Sigmoid colon (tissue), 7 donors: ENCODE data around the gene METRNL. TPM values are rescaled to one million over a fixed set of nuclear protein-coding genes. Genes with fewer than 3 reads are reported as not detected.

Experiments used
- DNase-seq: peaks from one replicate; pipeline ENCODE4 v3.0.0-alpha.2; 2019
- H3K27ac ChIP-seq, 4 donors: fragments of 200-600 bp; sonication (generic); one replicate each; pipeline ENCODE4 v1.5.1; 2016 to 2019; ENCODE audit warnings: mild to moderate bottlenecking in 1 of 4
- H3K27me3 ChIP-seq, 3 donors: fragments of 200-600 bp; sonication (generic); one replicate each; pipeline ENCODE4 v1.5.1; 2019; ENCODE audit warnings: mild to moderate bottlenecking in 1 of 3
- H3K36me3 ChIP-seq, 4 donors: fragments of 200-600 bp; sonication (generic); one replicate each; pipeline ENCODE4 v1.5.1; 2016 to 2019
- H3K4me1 ChIP-seq, 4 donors: fragments of 200-600 bp; sonication (generic); one replicate each; pipeline ENCODE4 v1.5.1; 2017 to 2019
- H3K4me3 ChIP-seq, 4 donors: fragments of 200-600 bp; sonication (generic); one replicate each; pipeline ENCODE4 v1.5.1; 2017 to 2019; ENCODE audit warnings: mild to moderate bottlenecking in 2 of 4, moderate library complexity in 1 of 4
- H3K9me3 ChIP-seq, 4 donors: fragments of 200-600 bp in 3 of 4; sonication (generic) in 3 of 4; one replicate each; pipeline versions ENCODE4 v1.5.1 to v1.6.1; 2013 to 2019
- CTCF ChIP-seq, 4 experiments: fragments of 450-650 bp in 3 of 4; fragments of 200-600 bp in 1 of 4; IDR thresholded peaks; one replicate each; pipeline ENCODE4 v1.5.1; 2016 to 2019; ENCODE audit warnings: antibody characterized with exemption in 4 of 4, mild to moderate bottlenecking in 3 of 4, moderate library complexity in 2 of 4
- EP300 ChIP-seq, 4 donors: sonication (generic); formaldehyde crosslinking; IDR thresholded peaks; one replicate each; pipeline ENCODE4 v1.6.1; 2017; ENCODE audit warnings: antibody characterized with exemption in 4 of 4
- POLR2A ChIP-seq, 2 donors: fragments of 450-650 bp; IDR thresholded peaks; one replicate each; pipeline ENCODE4 v1.6.1; 2016; ENCODE audit warnings: antibody characterized with exemption in 2 of 2, mild to moderate bottlenecking in 2 of 2, moderate library complexity in 2 of 2
- POLR2AphosphoS5 ChIP-seq, 4 donors: sonication (generic); formaldehyde crosslinking; IDR thresholded peaks; one replicate each; pipeline ENCODE4 v1.6.1; 2017; ENCODE audit warnings: antibody characterized with exemption in 4 of 4
- WGBS, 2 donors: extraction: QIAGEN DNeasy Blood & Tissue Kit; methylation state at CpG; one replicate each; pipeline ENCODE4 v1.1.7; 2013; 5-methylcytosine and 5-hydroxymethylcytosine counted together
- intact Hi-C: fragments of 100-400 bp; cut with DNase I; formaldehyde crosslinking; loops from one replicate; pipeline ENCODE4 v1.15.1; 2023
- polyA plus RNA-seq, 3 donors: library from polyadenylated mRNA; stranded (reverse); fragments of 200-250 nt; gene quantifications; one replicate each; pipeline ENCODE4 v1.2.3, GENCODE V29; 2013
- total RNA-seq, 4 donors: library from RNA; depleted of rRNA; stranded (reverse); fragments of >200 nt; gene quantifications; one replicate each; pipeline ENCODE4 v1.1.0, GENCODE V29; 2016
- donor health status: healthy with polysubstance abuse.
- donor health status: Bipolar disorder and iron deficiency.
- donor health status: healthy.

METRNL gene
- total and polyA plus RNA-seq, 7 donors = 26.8 to 116 (median 53.6) TPM

GRCh38 chr17:83085103-83085502, 5.7 kb downstream of the METRNL start:
- peaks cover 0 to 60% (median 43%) of the 10 kb centered on the region in 4 donors for H3K4me1 ChIP-seq
- DNase-seq = no peak
- H3K27me3 ChIP-seq = no peaks in the 10 kb centered on the region
- intact Hi-C loops = no loop called here
- H3K36me3 ChIP-seq = peaks cover 0 to 34% (median 6%) of the 10 kb centered on the region in 4 donors
- H3K4me3 ChIP-seq = no peak overlapping the region
- no peaks in the 10 kb centered on the region for H3K9me3 ChIP-seq
- peak overlapping the region in 2 of 4 donors; percentile 21 to 86 for H3K27ac ChIP-seq
- 76 to 92% methylated on average over 22 of the region's 22 CpGs for WGBS, 2 donors
- TF ChIP-seq CTCF (IDR thresholded peaks at IDR 0.05) (no peak), POLR2AphosphoS5 (IDR thresholded peaks at IDR 0.05) (no peak)

- intact Hi-C loops = no loop called here
- Histone ChIP-seq H3K36me3 (peaks cover 0 to 34% (median 6%) of the 10 kb centered on the region in 4 donors), H3K27me3 (no peaks in the 10 kb centered on the region), H3K4me1 (peaks cover 0 to 62% (median 45%) of the 10 kb centered on the region in 4 donors), H3K27ac (peak overlapping the region in 1 of 4 donors; percentile 21), H3K9me3 (no peaks in the 10 kb centered on the region), H3K4me3 (no peak overlapping the region)
- 91 to 92% methylated on average over 25 of the region's 25 CpGs for WGBS, 2 donors
- DNase-seq = no peak
- TF ChIP-seq POLR2A (IDR thresholded peaks at IDR 0.05) (no peak), EP300 (IDR thresholded peaks at IDR 0.05) (no peak), CTCF (IDR thresholded peaks at IDR 0.05) (no peak)
Observed at GRCh38 chr17:83085526-83086198, 6.3 kb downstream of the METRNL start.

- TF ChIP-seq EP300 (IDR thresholded peaks at IDR 0.05) (no peak), CTCF (IDR thresholded peaks at IDR 0.05) (no peak), POLR2AphosphoS5 (IDR thresholded peaks at IDR 0.05) (no peak), POLR2A (IDR thresholded peaks at IDR 0.05) (no peak)
- peaks cover 0 to 34% (median 6%) of the 10 kb centered on the region in 4 donors for H3K36me3 ChIP-seq
- no peak overlapping the region for H3K27ac ChIP-seq
Observed at GRCh38 chr17:83086199-83086880, 6.9 kb downstream of the METRNL start.

GRCh38 chr17:83086907-83087787, 7.7 kb downstream of the METRNL start:
- Histone ChIP-seq H3K4me1 (peaks cover 0 to 62% (median 41%) of the 10 kb centered on the region in 4 donors), H3K4me3 (no peak overlapping the region), H3K27me3 (no peaks in the 10 kb centered on the region), H3K9me3 (no peaks in the 10 kb centered on the region), H3K27ac (no peak overlapping the region), H3K36me3 (peaks cover 0 to 34% (median 6%) of the 10 kb centered on the region in 4 donors)
- DNase-seq = no peak
- TF ChIP-seq CTCF (IDR thresholded peaks at IDR 0.05) (no peak), POLR2A (IDR thresholded peaks at IDR 0.05) (no peak), EP300 (IDR thresholded peaks at IDR 0.05) (no peak)
- 93 to 94% methylated on average over 39 of the region's 39 CpGs for WGBS, 2 donors
- intact Hi-C loops = no loop called here

More at GRCh38 chr17:83086199-83086880, 6.9 kb downstream of the METRNL start:
- Histone ChIP-seq H3K27me3 (no peaks in the 10 kb centered on the region), H3K9me3 (no peaks in the 10 kb centered on the region), H3K4me3 (no peak overlapping the region), H3K4me1 (peaks cover 0 to 63% (median 47%) of the 10 kb centered on the region in 4 donors)
- intact Hi-C loops = no loop called here
- 86 to 90% methylated on average over 18 of the region's 18 CpGs for WGBS, 2 donors
- DNase-seq = no peak
